Astrocyte (in vitro differentiated cells and primary cell): ENCODE results near the gene IL9. TPM values are rescaled to one million over a fixed set of nuclear protein-coding genes. Genes with fewer than 3 reads are reported as not detected.

Experiments used
- DNase-seq: peaks from one replicate; pipeline ENCODE4 v3.0.0-alpha.2; 2010; ENCODE audit warnings: low read depth
- FAIRE-seq: peaks from 2 replicates; lab custom pipeline; 2011; peaks lifted over from hg19 to GRCh38; lab: Jason Lieb, UNC
- H2AFZ ChIP-seq: 2 replicates; pipeline ENCODE4 v1.6.0; 2012; ENCODE audit warnings: low read depth, low read length, inconsistent platforms
- H3K27ac ChIP-seq: 2 replicates; pipeline ENCODE4 v1.5.1; 2011; ENCODE audit warnings: low read depth, low read length, inconsistent platforms
- H3K27me3 ChIP-seq: 2 replicates; pipeline ENCODE4 v1.6.0; 2011; ENCODE audit warnings: low read length, inconsistent platforms; ENCODE audit not compliant: insufficient read depth
- H3K36me3 ChIP-seq: 2 replicates; pipeline ENCODE4 v1.5.1; 2011; ENCODE audit warnings: low read length, inconsistent platforms; ENCODE audit not compliant: insufficient read depth
- H3K4me1 ChIP-seq: 2 replicates; pipeline ENCODE4 v1.5.1; 2011; ENCODE audit warnings: low read length, inconsistent platforms; ENCODE audit not compliant: insufficient read depth
- H3K4me2 ChIP-seq: 2 replicates; pipeline ENCODE4 v1.6.0; 2012; ENCODE audit warnings: low read length, inconsistent platforms
- H3K4me3 ChIP-seq: 2 replicates; pipeline ENCODE4 v1.5.1; 2011; ENCODE audit warnings: low read depth, mild to moderate bottlenecking, low read length, inconsistent platforms; ENCODE audit not compliant: insufficient read depth
- H3K79me2 ChIP-seq: 2 replicates; pipeline ENCODE4 v1.6.0; 2012; ENCODE audit warnings: mild to moderate bottlenecking, low read length, inconsistent platforms; ENCODE audit not compliant: insufficient read depth
- H3K9ac ChIP-seq: 2 replicates; pipeline ENCODE4 v1.6.0; 2012; ENCODE audit warnings: mild to moderate bottlenecking, low read length, inconsistent platforms
- H3K9me3 ChIP-seq: 2 replicates; pipeline ENCODE4 v1.5.1; 2012; ENCODE audit warnings: low read depth, mild to moderate bottlenecking, low read length, inconsistent platforms; ENCODE audit not compliant: insufficient read depth
- H4K20me1 ChIP-seq: 2 replicates; pipeline ENCODE4 v1.6.0; 2012; ENCODE audit warnings: low read length, inconsistent platforms; ENCODE audit not compliant: insufficient read depth
- H3K27ac Mint-ChIP-seq: one replicate; pipeline ENCODE4 v1.8.0; 2021; ENCODE audit warnings: mild to moderate bottlenecking, mixed read lengths; ENCODE audit not compliant: unreplicated experiment
- H3K27me3 Mint-ChIP-seq: one replicate; pipeline ENCODE4 v1.8.0; 2021; ENCODE audit warnings: low read depth, mixed read lengths; ENCODE audit not compliant: unreplicated experiment
- H3K36me3 Mint-ChIP-seq: one replicate; pipeline ENCODE4 v1.8.0; 2021; ENCODE audit warnings: low read depth, mixed read lengths; ENCODE audit not compliant: unreplicated experiment
- H3K4me1 Mint-ChIP-seq: one replicate; pipeline ENCODE4 v1.8.0; 2021; ENCODE audit warnings: low read depth, mixed read lengths; ENCODE audit not compliant: unreplicated experiment
- H3K4me3 Mint-ChIP-seq: one replicate; pipeline ENCODE4 v1.8.0; 2021; ENCODE audit warnings: mild to moderate bottlenecking, moderate library complexity, mixed read lengths; ENCODE audit not compliant: unreplicated experiment
- H3K9me3 Mint-ChIP-seq: one replicate; pipeline ENCODE4 v1.8.0; 2021; ENCODE audit warnings: mild to moderate bottlenecking, mixed read lengths; ENCODE audit not compliant: unreplicated experiment
- CTCF ChIP-seq: IDR thresholded peaks from 2 replicates; pipeline ENCODE4 v1.5.1; 2011; ENCODE audit warnings: low read depth, mild to moderate bottlenecking, inconsistent platforms, low read length, moderate library complexity; ENCODE audit not compliant: insufficient read depth
- EZH2 ChIP-seq: IDR thresholded peaks from 2 replicates; pipeline ENCODE4 v1.6.1; 2012; ENCODE audit warnings: mild to moderate bottlenecking, low read length, inconsistent platforms; ENCODE audit not compliant: insufficient read depth
- total RNA-seq: library from RNA; stranded (reverse); gene quantifications from 2 replicates; pipeline ENCODE4 v1.2.1, GENCODE V29; 2021

Gene IL9
- total RNA-seq, 1 donor from 2014 or later, result not detected

- DNase-seq (no peak), FAIRE-seq (no peak)
- H3K9ac ChIP-seq, result no peak overlapping the region
- H3K4me2 ChIP-seq, result no peak overlapping the region
- H3K27me3 ChIP-seq, result peaks cover 14% of the 10 kb centered on the region
- no peaks in the 10 kb centered on the region for H3K9me3 ChIP-seq
- Mint-ChIP-seq H3K4me1 (no peaks in the 10 kb centered on the region), H3K27me3 (peaks cover 44% of the 10 kb centered on the region), H3K36me3 (no peaks in the 10 kb centered on the region), H3K27ac (no peak overlapping the region), H3K4me3 (no peak overlapping the region), H3K9me3 (no peaks in the 10 kb centered on the region)
- H3K4me3 ChIP-seq, result no peak overlapping the region
- no peaks in the 10 kb centered on the region for H3K36me3 ChIP-seq
- H3K27ac ChIP-seq, result no peak overlapping the region
- H2AFZ ChIP-seq, result no peak overlapping the region
- H3K79me2 ChIP-seq, result no peaks in the 10 kb centered on the region
- H3K4me1 ChIP-seq, result no peaks in the 10 kb centered on the region
- no peak for TF ChIP-seq EZH2
- TF ChIP-seq CTCF, result no peak
- H4K20me1 ChIP-seq, result no peaks in the 10 kb centered on the region
These were observed 3.0 kb upstream of the IL9 start for GRCh38 chr5:135898651-135899050.

GRCh38 chr5:135894789-135895188 lies 852 bp downstream of the IL9 start:
- DNase-seq (no peak), FAIRE-seq (no peak)
- no peak overlapping the region for H3K27ac Mint-ChIP-seq
- no peaks in the 10 kb centered on the region for H3K36me3 ChIP-seq
- TF ChIP-seq CTCF (no peak), EZH2 (no peak)
- H3K27me3 Mint-ChIP-seq, result peaks cover 33% of the 10 kb centered on the region
- H3K4me2 ChIP-seq, result no peak overlapping the region
- no peak overlapping the region for H3K4me3 ChIP-seq
- no peaks in the 10 kb centered on the region for H3K9me3 ChIP-seq
- H3K4me1 ChIP-seq, result no peaks in the 10 kb centered on the region
- H4K20me1 ChIP-seq, result no peaks in the 10 kb centered on the region
- H2AFZ ChIP-seq, result no peak overlapping the region
- H3K27me3 ChIP-seq, result peaks cover 8% of the 10 kb centered on the region
- no peak overlapping the region for H3K4me3 Mint-ChIP-seq
- H3K27ac ChIP-seq, result no peak overlapping the region
- no peak overlapping the region for H3K9ac ChIP-seq
- no peaks in the 10 kb centered on the region for H3K36me3 Mint-ChIP-seq
- no peaks in the 10 kb centered on the region for H3K79me2 ChIP-seq
- peaks cover 14% of the 10 kb centered on the region for H3K4me1 Mint-ChIP-seq
- H3K9me3 Mint-ChIP-seq, result no peaks in the 10 kb centered on the region

- H3K36me3 ChIP-seq, result no peaks in the 10 kb centered on the region
- no peak overlapping the region for H2AFZ ChIP-seq
- no peak overlapping the region for H3K4me3 ChIP-seq
- H3K27ac ChIP-seq, result no peak overlapping the region
- H3K4me1 ChIP-seq, result no peaks in the 10 kb centered on the region
- Mint-ChIP-seq H3K4me1 (peaks cover 14% of the 10 kb centered on the region), H3K27ac (no peak overlapping the region), H3K36me3 (no peaks in the 10 kb centered on the region), H3K9me3 (no peaks in the 10 kb centered on the region), H3K27me3 (peaks cover 36% of the 10 kb centered on the region), H3K4me3 (no peak overlapping the region)
- H3K79me2 ChIP-seq, result no peaks in the 10 kb centered on the region
- no peak overlapping the region for H3K4me2 ChIP-seq
- H3K9me3 ChIP-seq, result no peaks in the 10 kb centered on the region
- DNase-seq (no peak), FAIRE-seq (no peak)
- H3K27me3 ChIP-seq, result peaks cover 8% of the 10 kb centered on the region
- no peaks in the 10 kb centered on the region for H4K20me1 ChIP-seq
- H3K9ac ChIP-seq, result no peak overlapping the region
- no peak for TF ChIP-seq EZH2
- no peak for TF ChIP-seq CTCF
These were observed 1.4 kb downstream of the IL9 start for GRCh38 chr5:135894276-135894675.
